Measurements from ENCODE around the gene BCLAF1. TPM values are rescaled to one million over a fixed set of nuclear protein-coding genes. Genes with fewer than 3 reads are reported as not detected.
A peak's percentile ranks its signal among the peaks of the same experiment; 100 is the strongest.

The BCLAF1 gene
- total and polyA plus RNA-seq, 2 of the 8 experiments (the other 6 are each of a cell fraction or from before 2014, with no cell fraction given) = 30.5 to 230 TPM

GRCh38 chr6:136334853-136335252 lies 45.2 kb upstream of the BCLAF1 start:
- Histone ChIP-seq H3K23me2 (ENCODE audit: low read depth, low read length) (no peaks in the 10 kb centered on the region), H2BK15ac (ENCODE audit: low read length) (no peak overlapping the region), H3K23ac (ENCODE audit: insufficient read length) (no peak overlapping the region), H3K14ac (ENCODE audit: insufficient read length) (no peak overlapping the region), H3K4me3 (ENCODE audit: extremely low read depth in 1 of 4, insufficient read depth in 2 of 4, low read depth in 3 of 4, low read length in 4 of 4) (no peak overlapping the region), H2BK120ac (replicated peaks; ENCODE audit: low read depth, low read length) (no peak overlapping the region), H3K36me3 (ENCODE audit: control insufficient read depth in 2 of 4, insufficient read depth in 4 of 4, low read length in 3 of 4) (no peaks in the 10 kb centered on the region), H4K8ac (ENCODE audit: extremely low read depth, insufficient read depth, low read length) (no peak overlapping the region), H4K91ac (replicated peaks; ENCODE audit: insufficient read length, low read length) (no peak overlapping the region), H2BK20ac (ENCODE audit: low read length) (no peak overlapping the region), H2AFZ (ENCODE audit: low read length) (no peak overlapping the region), H3K27me3 (replicated peaks in 1 of 4; ENCODE audit: control insufficient read depth in 3 of 4, extremely low read depth in 1 of 4, insufficient read depth in 3 of 4, low read length in 3 of 4) (no peaks in the 10 kb centered on the region; a peak in 1 of 7 replicates), H3K4ac (replicated peaks; ENCODE audit: insufficient read length, low read depth, low read length) (no peak overlapping the region), H3K79me1 (ENCODE audit: low read depth, low read length) (no peaks in the 10 kb centered on the region), H3K79me2 (ENCODE audit: control insufficient read depth in 1 of 2, insufficient read depth in 2 of 2, low read length in 2 of 2) (no peaks in the 10 kb centered on the region), H3K4me1 (replicated peaks in 1 of 4; ENCODE audit: control insufficient read depth in 3 of 4, insufficient read depth in 4 of 4, low read length in 3 of 4) (no peaks in the 10 kb centered on the region; a peak in 1 of 7 replicates), H3K9ac (replicated peaks in 1 of 4; ENCODE audit: extremely low read depth in 1 of 4, low read depth in 3 of 4, low read length in 3 of 4) (no peak overlapping the region), H4K5ac (ENCODE audit: insufficient read length, low read depth, low read length) (no peak overlapping the region), H3K18ac (ENCODE audit: extremely low read depth, low read length) (no peak overlapping the region), H3K4me2 (ENCODE audit: insufficient read depth in 1 of 2, low read depth in 2 of 2, low read length in 2 of 2) (no peak overlapping the region), H4K20me1 (replicated peaks in 1 of 2; ENCODE audit: control insufficient read depth in 1 of 2, insufficient read depth in 2 of 2, low read length in 2 of 2) (no peaks in the 10 kb centered on the region), H2BK5ac (ENCODE audit: low read depth, low read length) (no peak overlapping the region), H2AK5ac (ENCODE audit: low read depth, low read length) (no peak overlapping the region), H2BK12ac (ENCODE audit: low read depth, low read length) (no peak overlapping the region), H3K27ac (ENCODE audit: low read depth, low read length) (no peak overlapping the region), H3K56ac (replicated peaks; ENCODE audit: insufficient read length, low read depth, low read length) (no peak overlapping the region), H3K9me3 (ENCODE audit: insufficient read depth in 2 of 2, low read depth in 1 of 2, low read length in 1 of 2) (no peaks in the 10 kb centered on the region)
- CTCF ChIA-PET (ENCODE audit: partially characterized antibody) = interaction anchor here (0.8 to 2.8 kb wide), 13 partner anchors 9 to 311 kb away, joined by 3 to 12 read pairs (median 4); no protein-coding TSS in a partner anchor
- DNase-seq (ENCODE audit: low read depth in 1 of 2, low spot score in 2 of 2) (peak in 1 of 2 experiments; percentile 76), FAIRE-seq (no peak)
- WGBS, 2 experiments (ENCODE audit: extremely low coverage in 1 of 2, insufficient coverage in 1 of 2, insufficient read length in 1 of 2, insufficient replicate concordance in 2 of 2, low coverage in 1 of 2, low lambda C conversion rate in 2 of 2, missing lambda C conversion rate in 1 of 2) = 64% methylated on average over 9 of the region's 9 CpGs; no CpG with 5 or more reads in 1 of the 2 experiments
- POLR2A ChIA-PET (ENCODE audit: partially characterized antibody) = interaction anchor here (0.7 to 2.9 kb wide), 2 partner anchors 12 to 45 kb away, joined by 3 to 10 read pairs; partner anchors contain the start of gene BCLAF1
- 0 out of 2 replicates have a peak, but pooled peaks have one; percentile 24 for TF ChIP-seq MAX (IDR thresholded peaks at IDR 0.05)
- TF ChIP-seq TCF12 (IDR thresholded peaks at IDR 0.05; ENCODE audit: low read depth, low read length) = no peak
- no peak for TF ChIP-seq SIN3A (conservative IDR thresholded peaks at IDR 0.05 in 1 of 2, IDR thresholded peaks at IDR 0.05 in 1 of 2; ENCODE audit: low read depth in 1 of 2, low read length in 2 of 2)
- TF ChIP-seq EZH2 (IDR thresholded peaks at IDR 0.05; ENCODE audit: low read depth, low read length, severe bottlenecking) = no peak
- no peak for TF ChIP-seq ZNF274 (IDR thresholded peaks at IDR 0.05; ENCODE audit: borderline replicate concordance, extremely low read depth, low read length)
- TF ChIP-seq PHF8 (conservative IDR thresholded peaks at IDR 0.05; ENCODE audit: low read depth, low read length) = no peak
- TF ChIP-seq, protein P1, sequence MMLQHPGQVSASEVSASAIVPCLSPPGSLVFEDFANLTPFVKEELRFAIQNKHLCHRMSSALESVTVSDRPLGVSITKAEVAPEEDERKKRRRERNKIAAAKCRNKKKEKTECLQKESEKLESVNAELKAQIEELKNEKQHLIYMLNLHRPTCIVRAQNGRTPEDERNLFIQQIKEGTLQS (IDR thresholded peaks at IDR 0.05; ENCODE audit: insufficient read depth, low read depth, low read length) = no peak
- no peak for TF ChIP-seq BACH1 (IDR thresholded peaks at IDR 0.05; ENCODE audit: low read length)
- TF ChIP-seq RAD21 (IDR thresholded peaks at IDR 0.05 in 1 of 2, conservative IDR thresholded peaks at IDR 0.05 in 1 of 2; ENCODE audit: low read depth in 2 of 2, low read length in 2 of 2) = peak; percentile 37 to 43; a peak in 3 of 4 replicates
- TF ChIP-seq BCL11A (IDR thresholded peaks at IDR 0.05; ENCODE audit: low read depth in 2 of 2, low read length in 2 of 2) = no peak
- no peak for TF ChIP-seq SIX5 (IDR thresholded peaks at IDR 0.05; ENCODE audit: low read depth, low read length)
- TF ChIP-seq CREB1 (IDR thresholded peaks at IDR 0.05) = no peak
- no peak for TF ChIP-seq CHD1 (IDR thresholded peaks at IDR 0.05; ENCODE audit: low read depth, low read length)

Measured in H1 (cell line).